ENCODE data around the gene HPCAL1. TPM values are rescaled to one million over a fixed set of nuclear protein-coding genes. Genes with fewer than 3 reads are reported as not detected.

The HPCAL1 gene
- total RNA-seq, 4 donors from 2014 or later = 29.0 to 56.7 (median 34.5) TPM

- Histone ChIP-seq H3K4me3 (no peak overlapping the region), H3K27me3 (no peaks in the 10 kb centered on the region), H3K4me1 (peaks cover 0 to 30% (median 24%) of the 10 kb centered on the region in 4 donors), H3K36me3 (peaks cover 0 to 13% (median 0%) of the 10 kb centered on the region in 3 donors), H3K9me3 (peaks cover 0 to 5% (median 0%) of the 10 kb centered on the region in 4 donors), H3K27ac (no peak overlapping the region)
- DNase-seq (ENCODE audit: low spot score in 2 of 2) = no peak
- 91 to 99% methylated on average over 8 of the region's 8 CpGs for WGBS, 2 donors
- no peak for TF ChIP-seq EP300 (IDR thresholded peaks at IDR 0.05)
Measured at GRCh38 chr2:10411557-10411956, 108.9 kb downstream of the HPCAL1 start.

GRCh38 chr2:10412380-10412779 lies 109.7 kb downstream of the HPCAL1 start:
- Histone ChIP-seq H3K4me1 (peaks cover 0 to 21% (median 17%) of the 10 kb centered on the region in 4 donors), H3K27me3 (no peaks in the 10 kb centered on the region), H3K27ac (no peak overlapping the region), H3K36me3 (peaks cover 0 to 13% (median 0%) of the 10 kb centered on the region in 3 donors), H3K9me3 (peaks cover 0 to 5% (median 0%) of the 10 kb centered on the region in 4 donors), H3K4me3 (no peak overlapping the region)
- no peak for TF ChIP-seq POLR2A (IDR thresholded peaks at IDR 0.05)
- no peak for TF ChIP-seq CTCF (IDR thresholded peaks at IDR 0.05)
- no peak for TF ChIP-seq EP300 (IDR thresholded peaks at IDR 0.05)
- 86 to 94% methylated on average over 3 of the region's 3 CpGs for WGBS, 2 donors
- no peak for DNase-seq (ENCODE audit: low spot score in 2 of 2)

- 96% methylated on average over 10 of the region's 10 CpGs for WGBS, 2 donors
- TF ChIP-seq CTCF (IDR thresholded peaks at IDR 0.05) (no peak), EP300 (IDR thresholded peaks at IDR 0.05) (no peak), POLR2A (IDR thresholded peaks at IDR 0.05) (no peak)
- Histone ChIP-seq H3K27me3 (no peaks in the 10 kb centered on the region), H3K9me3 (peaks cover 0 to 5% (median 0%) of the 10 kb centered on the region in 4 donors), H3K36me3 (peaks cover 0 to 13% (median 0%) of the 10 kb centered on the region in 3 donors), H3K27ac (no peak overlapping the region), H3K4me1 (peaks cover 0 to 10% (median 7%) of the 10 kb centered on the region in 4 donors), H3K4me3 (no peak overlapping the region)
- no peak for DNase-seq (ENCODE audit: low spot score in 2 of 2)
Measured at GRCh38 chr2:10413503-10413902, 110.8 kb downstream of the HPCAL1 start.

- no peak overlapping the region for H3K4me3 ChIP-seq
- peaks cover 0 to 5% (median 0%) of the 10 kb centered on the region in 4 donors for H3K9me3 ChIP-seq
- TF ChIP-seq POLR2A (IDR thresholded peaks at IDR 0.05) (no peak), CTCF (IDR thresholded peaks at IDR 0.05) (no peak), EP300 (IDR thresholded peaks at IDR 0.05) (no peak)
- peaks cover 0 to 6% (median 5%) of the 10 kb centered on the region in 4 donors for H3K4me1 ChIP-seq
- WGBS, 2 donors = 74 to 84% methylated on average over 5 to 7 of the region's 7 CpGs
- H3K36me3 ChIP-seq = peaks cover 0 to 13% (median 0%) of the 10 kb centered on the region in 3 donors
- H3K27me3 ChIP-seq = no peaks in the 10 kb centered on the region
- no peak overlapping the region for H3K27ac ChIP-seq
- DNase-seq (ENCODE audit: low spot score in 2 of 2) = no peak
Measured at GRCh38 chr2:10413991-10414451, 111.3 kb downstream of the HPCAL1 start.

GRCh38 chr2:10414591-10414990 lies 111.9 kb downstream of the HPCAL1 start:
- H3K36me3 ChIP-seq = peaks cover 0 to 18% (median 0%) of the 10 kb centered on the region in 3 donors
- H3K4me1 ChIP-seq = peaks cover 0 to under 1% (median 0%) of the 10 kb centered on the region in 4 donors
- 69 to 72% methylated on average over 10 of the region's 10 CpGs for WGBS, 2 donors
- peaks cover 0 to 5% (median 0%) of the 10 kb centered on the region in 4 donors for H3K9me3 ChIP-seq
- TF ChIP-seq EP300 (IDR thresholded peaks at IDR 0.05) = no peak
- no peak for TF ChIP-seq POLR2A (IDR thresholded peaks at IDR 0.05)
- TF ChIP-seq CTCF (IDR thresholded peaks at IDR 0.05) = no peak
- no peaks in the 10 kb centered on the region for H3K27me3 ChIP-seq
- H3K27ac ChIP-seq = no peak overlapping the region
- no peak overlapping the region for H3K4me3 ChIP-seq
- DNase-seq (ENCODE audit: low spot score in 2 of 2) = no peak

Data from tibial nerve (tissue), 4 donors.